Mesothelial cell of epicardium (in vitro differentiated cells): Measurements from ENCODE around the gene PFDN5. TPM values are rescaled to one million over a fixed set of nuclear protein-coding genes. Genes with fewer than 3 reads are reported as not detected.
A peak's percentile ranks its signal among the peaks of the same experiment; 100 is the strongest.

Source experiments
- DNase-seq, 2 experiments: peaks; one replicate each; pipeline ENCODE4 v3.0.0; 2021; ENCODE audit warnings: low spot score in 2 of 2; ENCODE audit not compliant: unreplicated experiment in 2 of 2
- H3K27ac Mint-ChIP-seq: 2 replicates; pipeline ENCODE4 v1.8.0; 2021; ENCODE audit warnings: mixed read lengths
- H3K27me3 Mint-ChIP-seq: 2 replicates; pipeline ENCODE4 v1.8.0; 2021; ENCODE audit warnings: low read depth, mixed read lengths
- H3K36me3 Mint-ChIP-seq: 2 replicates; pipeline ENCODE4 v1.8.0; 2021; ENCODE audit warnings: mixed read lengths
- H3K4me1 Mint-ChIP-seq: 2 replicates; pipeline ENCODE4 v1.8.0; 2021; ENCODE audit warnings: mixed read lengths
- H3K4me3 Mint-ChIP-seq: 2 replicates; pipeline ENCODE4 v1.8.0; 2021; ENCODE audit warnings: mild to moderate bottlenecking, moderate library complexity, mixed read lengths
- H3K9me3 Mint-ChIP-seq: 2 replicates; pipeline ENCODE4 v1.8.0; 2021; ENCODE audit warnings: mixed read lengths
- CTCF ChIP-seq: fragments of 200-600 bp; sonication (generic); IDR thresholded peaks from one replicate; pipeline ENCODE4 v1.5.0; 2021; ENCODE audit warnings: antibody characterized with exemption; ENCODE audit not compliant: unreplicated experiment
- total RNA-seq: library from RNA; stranded (reverse); gene quantifications from 3 replicates; pipeline ENCODE4 v1.2.1, GENCODE V29; 2021

The PFDN5 gene
- total RNA-seq, 1 donor from 2014 or later = 339 TPM

- peaks cover 14% of the 10 kb centered on the region for H3K36me3 Mint-ChIP-seq
- no peak overlapping the region for H3K4me3 Mint-ChIP-seq
- no peaks in the 10 kb centered on the region for H3K27me3 Mint-ChIP-seq
- no peak for DNase-seq
- H3K27ac Mint-ChIP-seq = no peak overlapping the region
- no peaks in the 10 kb centered on the region for H3K4me1 Mint-ChIP-seq
- H3K9me3 Mint-ChIP-seq = no peaks in the 10 kb centered on the region
- no peak for TF ChIP-seq CTCF
Observed at GRCh38 chr12:53279283-53279869, 16.0 kb upstream of the PFDN5 start.

GRCh38 chr12:53279888-53280498, 15.3 kb upstream of the PFDN5 start:
- TF ChIP-seq CTCF = no peak
- H3K36me3 Mint-ChIP-seq = peaks cover 14% of the 10 kb centered on the region
- no peak overlapping the region for H3K27ac Mint-ChIP-seq
- no peaks in the 10 kb centered on the region for H3K27me3 Mint-ChIP-seq
- H3K4me3 Mint-ChIP-seq = no peak overlapping the region
- DNase-seq = no peak
- no peaks in the 10 kb centered on the region for H3K4me1 Mint-ChIP-seq
- no peaks in the 10 kb centered on the region for H3K9me3 Mint-ChIP-seq

- no peak for TF ChIP-seq CTCF
- peaks cover 14% of the 10 kb centered on the region for H3K36me3 Mint-ChIP-seq
- no peaks in the 10 kb centered on the region for H3K9me3 Mint-ChIP-seq
- no peak overlapping the region for H3K27ac Mint-ChIP-seq
- no peak overlapping the region for H3K4me3 Mint-ChIP-seq
- H3K4me1 Mint-ChIP-seq = no peaks in the 10 kb centered on the region
- DNase-seq = no peak
- H3K27me3 Mint-ChIP-seq = no peaks in the 10 kb centered on the region
Observed at GRCh38 chr12:53286448-53286847, 8.9 kb upstream of the PFDN5 start.

- Mint-ChIP-seq H3K4me3 (no peak overlapping the region), H3K9me3 (no peaks in the 10 kb centered on the region), H3K27ac (no peak overlapping the region), H3K27me3 (no peaks in the 10 kb centered on the region), H3K4me1 (no peaks in the 10 kb centered on the region), H3K36me3 (peaks cover 16% of the 10 kb centered on the region)
- TF ChIP-seq CTCF = peak; percentile 51
- DNase-seq = peak in 1 of 2 experiments; percentile 53
Observed at GRCh38 chr12:53287741-53288216, 7.6 kb upstream of the PFDN5 start.

GRCh38 chr12:53288322-53288721, 7.0 kb upstream of the PFDN5 start:
- Mint-ChIP-seq H3K9me3 (no peaks in the 10 kb centered on the region), H3K27me3 (no peaks in the 10 kb centered on the region), H3K27ac (no peak overlapping the region), H3K36me3 (peaks cover 14% of the 10 kb centered on the region), H3K4me3 (no peak overlapping the region), H3K4me1 (no peaks in the 10 kb centered on the region)
- TF ChIP-seq CTCF = no peak
- DNase-seq = no peak
